IPS DF 6.9 (cell line): ENCODE results near the gene NDUFAF3.

Experiments used
- DNase-seq: peaks from one replicate; pipeline ENCODE4 v3.0.0-alpha.2; 2013; ENCODE audit warnings: low read depth, low spot score
- H3K27ac ChIP-seq: one replicate; pipeline ENCODE4 v1.5.1; 2013; ENCODE audit warnings: low read length, control low read depth
- H3K27me3 ChIP-seq: 2 replicates; pipeline ENCODE4 v1.6.1; 2013; ENCODE audit warnings: mild to moderate bottlenecking, low read length; ENCODE audit not compliant: control insufficient read depth, insufficient read depth
- H3K36me3 ChIP-seq: 2 replicates; pipeline ENCODE4 v1.6.1; 2013; ENCODE audit warnings: low read length; ENCODE audit not compliant: control insufficient read depth, insufficient read depth
- H3K4me1 ChIP-seq: 2 replicates; pipeline ENCODE4 v1.6.1; 2013; ENCODE audit warnings: low read length; ENCODE audit not compliant: control insufficient read depth, insufficient read depth
- H3K4me3 ChIP-seq: 2 replicates; pipeline ENCODE4 v1.5.1; 2013; ENCODE audit warnings: mild to moderate bottlenecking, low read length
- H3K9me3 ChIP-seq: 2 replicates; pipeline ENCODE4 v1.6.1; 2013; ENCODE audit warnings: low read length, inconsistent platforms; ENCODE audit not compliant: control insufficient read depth, insufficient read depth
- WGBS: extraction: QIAGEN DNeasy Blood & Tissue Kit; methylation state at CpG from one replicate; pipeline ENCODE4 v1.1.7; 2013; ENCODE audit warnings: mixed read lengths, missing lambda C conversion rate; ENCODE audit not compliant: insufficient read length, insufficient coverage; 5-methylcytosine and 5-hydroxymethylcytosine counted together

NDUFAF3 gene

GRCh38 chr3:49028298-49028672 lies 6.4 kb downstream of the NDUFAF3 start:
- Histone ChIP-seq H3K36me3 (peaks cover 46% of the 10 kb centered on the region), H3K4me1 (0 out of 2 replicates have a peak, but pooled peaks cover 2% of the 10 kb centered on the region)

DNA sequence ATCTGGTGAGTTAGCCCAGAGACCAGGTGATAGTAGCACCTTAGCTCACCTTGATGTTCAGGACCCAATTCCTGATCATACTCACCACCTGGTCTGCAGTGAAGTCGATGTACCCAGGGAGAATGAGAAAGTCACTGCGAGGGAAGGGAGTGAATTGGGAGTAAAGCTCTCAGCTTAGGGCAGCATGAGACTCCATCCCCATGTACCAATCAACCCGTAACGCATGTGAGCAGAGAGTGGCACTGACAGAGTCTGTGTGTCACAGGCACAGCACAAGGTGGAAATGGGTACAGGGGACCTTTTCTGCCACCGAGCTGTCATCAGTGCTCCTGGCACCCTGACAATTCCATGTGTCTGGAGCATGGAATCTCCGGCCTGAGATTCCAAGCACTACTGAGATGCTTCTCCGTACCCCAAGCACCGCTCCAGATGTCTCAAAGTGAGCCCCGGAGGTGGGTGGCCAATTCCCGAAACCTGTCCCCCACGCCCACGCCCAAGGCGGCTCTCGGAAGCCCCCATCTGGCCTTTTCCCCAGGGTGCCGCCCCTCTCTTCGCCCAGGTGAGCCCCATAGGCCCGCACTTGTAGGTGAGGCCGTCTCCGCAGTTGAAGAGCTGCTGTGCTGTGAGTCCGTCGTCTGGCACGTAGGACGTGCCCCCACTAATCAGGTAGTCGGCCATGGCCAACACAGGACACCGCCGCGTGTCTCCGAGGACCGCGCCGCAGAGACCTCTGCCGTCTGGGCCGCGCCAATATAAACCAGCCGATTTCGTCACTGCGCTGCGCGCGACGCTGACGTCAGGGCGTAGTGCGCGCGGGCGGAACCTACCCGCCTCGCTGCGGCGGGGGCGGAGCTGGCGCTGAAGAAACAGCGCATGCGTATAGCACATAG lies 7.0 kb downstream of the NDUFAF3 start, which contains the start of gene IMPDH2:
IMPDH2 (minus strand) TSS at position 726 of the 890 bp plus-strand sequence; CDS start at position 678, 48 bp downstream.
- peak within 1 kb of the TSS; percentile 49; the same call in 1 of the 2 replicates for H3K4me3 ChIP-seq
- peaks cover 42% of the 10 kb centered on the region for H3K36me3 ChIP-seq
- 0 out of 2 replicates have a peak, but pooled peaks cover 2% of the 10 kb centered on the region for H3K4me1 ChIP-seq
- no peaks in the 10 kb centered on the region for H3K27me3 ChIP-seq
- no peaks in the 10 kb centered on the region for H3K9me3 ChIP-seq
- DNase-seq, result peak; percentile 64
- no peak within 1 kb of the TSS for H3K27ac ChIP-seq
- WGBS, result no CpG with 5 or more reads among the region's 55 CpGs

More at GRCh38 chr3:49028298-49028672, 6.4 kb downstream of the NDUFAF3 start:
- H3K9me3 ChIP-seq, result no peaks in the 10 kb centered on the region
- H3K27ac ChIP-seq, result no peak overlapping the region
- DNase-seq, result no peak
- no CpG with 5 or more reads among the region's 4 CpGs for WGBS
- H3K27me3 ChIP-seq, result no peaks in the 10 kb centered on the region
- H3K4me3 ChIP-seq, result peak overlapping the region; percentile 49; the same call in 1 of the 2 replicates

DNA sequence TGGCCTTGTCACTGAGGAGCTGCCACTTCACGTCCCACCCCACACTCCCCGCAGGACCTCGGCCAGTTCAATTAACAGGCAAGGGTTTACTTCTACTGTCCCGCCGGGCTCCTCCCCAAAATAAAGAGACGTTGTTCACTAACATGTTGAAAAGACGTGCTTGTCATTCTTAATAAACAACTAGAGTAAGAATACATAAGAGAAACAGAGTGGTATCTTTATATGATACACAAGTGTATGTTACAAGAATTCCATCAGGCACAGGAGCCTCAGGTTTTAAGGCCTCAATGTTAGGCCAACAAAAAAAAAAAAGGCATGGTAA lies 7.6 kb downstream of the NDUFAF3 start:
- no peak for DNase-seq
- Histone ChIP-seq H3K4me1 (0 out of 2 replicates have a peak, but pooled peaks cover 2% of the 10 kb centered on the region), H3K36me3 (peaks cover 37% of the 10 kb centered on the region), H3K4me3 (no peak overlapping the region; the same call in 1 of the 2 replicates), H3K27me3 (no peaks in the 10 kb centered on the region), H3K27ac (no peak overlapping the region), H3K9me3 (no peaks in the 10 kb centered on the region)
- WGBS, result no CpG with 5 or more reads among the region's 7 CpGs

- peaks cover 31% of the 10 kb centered on the region for H3K36me3 ChIP-seq
- no peak overlapping the region for H3K27ac ChIP-seq
- 0 out of 2 replicates have a peak, but pooled peaks cover 2% of the 10 kb centered on the region for H3K4me1 ChIP-seq
- no peak for DNase-seq
- H3K9me3 ChIP-seq, result no peaks in the 10 kb centered on the region
- H3K27me3 ChIP-seq, result no peaks in the 10 kb centered on the region
- no CpG with 5 or more reads among the region's 6 CpGs for WGBS
- H3K4me3 ChIP-seq, result no peak overlapping the region
Measured at GRCh38 chr3:49030321-49030720, 8.4 kb downstream of the NDUFAF3 start.

DNA sequence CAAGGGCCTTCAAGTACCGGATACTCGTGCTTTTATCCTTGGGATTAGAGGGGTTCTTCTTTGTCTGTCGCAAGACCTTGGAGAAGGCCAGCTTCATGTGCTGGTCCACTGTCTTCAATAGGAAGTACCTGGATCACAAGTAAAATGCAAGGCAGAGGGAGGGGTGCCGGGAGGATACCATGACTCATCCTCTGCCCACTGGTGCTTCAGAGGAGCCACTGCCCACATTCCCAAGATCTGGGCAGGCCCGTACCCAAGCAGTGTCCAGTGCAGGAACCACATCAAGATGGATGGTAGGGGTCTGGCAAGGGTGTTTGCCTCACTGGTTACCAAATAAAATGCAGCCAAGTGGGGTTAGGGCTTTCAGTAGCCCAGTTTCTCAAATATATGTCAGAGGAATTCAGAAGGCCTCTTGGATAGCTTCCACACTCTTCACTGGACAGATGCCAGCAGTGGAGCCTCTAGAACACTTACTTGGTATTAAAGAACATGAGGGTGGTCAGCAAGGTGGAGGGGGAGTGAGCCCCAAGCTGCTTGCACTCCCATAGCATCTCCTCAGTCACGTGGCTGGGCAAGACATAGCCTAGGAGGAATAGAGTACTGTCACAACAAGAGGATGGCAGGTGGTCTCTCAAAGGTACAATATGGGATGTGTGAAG lies 10.9 kb downstream of the NDUFAF3 start:
- H3K9me3 ChIP-seq, result no peaks in the 10 kb centered on the region
- H3K27me3 ChIP-seq, result no peaks in the 10 kb centered on the region
- peaks cover 16% of the 10 kb centered on the region for H3K36me3 ChIP-seq
- no CpG with 5 or more reads among the region's 6 CpGs for WGBS
- H3K27ac ChIP-seq, result no peak overlapping the region
- no peak for DNase-seq
- H3K4me1 ChIP-seq, result 0 out of 2 replicates have a peak, but pooled peaks cover 2% of the 10 kb centered on the region
- no peak overlapping the region for H3K4me3 ChIP-seq

DNA sequence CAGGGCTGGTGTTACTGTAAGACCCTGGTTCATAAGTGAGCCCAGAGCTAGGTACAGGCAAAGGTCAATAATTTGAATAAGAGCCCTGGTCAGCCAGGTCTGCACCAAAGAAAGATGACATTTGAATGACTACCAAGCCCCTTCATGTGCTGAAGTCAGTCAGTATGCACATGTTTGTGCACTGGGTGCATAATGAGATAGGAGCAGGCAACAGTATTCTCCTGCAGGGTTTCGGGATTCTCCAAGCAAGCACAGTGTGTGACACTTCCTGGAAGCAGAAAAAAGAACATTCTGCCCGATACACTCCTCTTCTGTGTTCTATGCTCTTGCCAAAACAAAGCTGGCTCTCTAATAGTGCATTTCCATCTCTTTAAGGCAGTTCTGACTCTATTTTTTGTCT lies 12.7 kb downstream of the NDUFAF3 start:
- Histone ChIP-seq H3K9me3 (no peaks in the 10 kb centered on the region), H3K4me1 (no peaks in the 10 kb centered on the region), H3K27me3 (no peaks in the 10 kb centered on the region), H3K4me3 (no peak overlapping the region), H3K36me3 (peaks cover 16% of the 10 kb centered on the region), H3K27ac (no peak overlapping the region)
- no CpG with 5 or more reads among the region's 2 CpGs for WGBS
- DNase-seq, result no peak

- Histone ChIP-seq H3K36me3 (peaks cover 16% of the 10 kb centered on the region), H3K4me3 (no peak overlapping the region)
- no CpG with 5 or more reads among the region's 3 CpGs for WGBS
Measured at GRCh38 chr3:49035281-49035680, 13.4 kb downstream of the NDUFAF3 start.

DNA sequence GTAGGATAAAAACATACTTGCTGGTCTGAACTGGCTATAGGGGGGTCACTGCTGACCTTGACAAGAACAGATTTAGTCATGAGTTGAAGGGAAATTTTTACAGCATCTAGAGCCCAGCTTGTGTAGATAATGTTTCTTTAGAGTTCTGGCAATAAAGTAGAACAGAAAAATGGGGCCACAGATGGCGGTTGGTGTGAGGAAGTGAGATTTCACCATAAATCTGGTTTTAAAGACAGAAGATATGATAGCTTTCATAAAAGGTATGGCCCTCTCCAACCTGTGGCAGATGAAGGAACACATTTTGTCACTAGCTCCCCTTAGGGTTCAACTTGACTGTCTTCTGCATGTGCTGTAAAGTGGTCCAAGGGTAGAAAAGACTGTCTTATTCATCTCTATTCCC lies 31.6 kb downstream of the NDUFAF3 start:
- no peaks in the 10 kb centered on the region for H3K27me3 ChIP-seq
- no peak for DNase-seq
- H3K4me1 ChIP-seq, result no peaks in the 10 kb centered on the region
- peaks cover 23% of the 10 kb centered on the region for H3K36me3 ChIP-seq
- H3K27ac ChIP-seq, result no peak overlapping the region
- no peak overlapping the region for H3K4me3 ChIP-seq
- H3K9me3 ChIP-seq, result no peaks in the 10 kb centered on the region
- no CpG with 5 or more reads among the region's 1 CpG for WGBS

More at GRCh38 chr3:49035281-49035680, 13.4 kb downstream of the NDUFAF3 start:
- H3K27me3 ChIP-seq, result no peaks in the 10 kb centered on the region
- H3K27ac ChIP-seq, result no peak overlapping the region
- no peaks in the 10 kb centered on the region for H3K9me3 ChIP-seq
- DNase-seq, result no peak
- H3K4me1 ChIP-seq, result no peaks in the 10 kb centered on the region

DNA sequence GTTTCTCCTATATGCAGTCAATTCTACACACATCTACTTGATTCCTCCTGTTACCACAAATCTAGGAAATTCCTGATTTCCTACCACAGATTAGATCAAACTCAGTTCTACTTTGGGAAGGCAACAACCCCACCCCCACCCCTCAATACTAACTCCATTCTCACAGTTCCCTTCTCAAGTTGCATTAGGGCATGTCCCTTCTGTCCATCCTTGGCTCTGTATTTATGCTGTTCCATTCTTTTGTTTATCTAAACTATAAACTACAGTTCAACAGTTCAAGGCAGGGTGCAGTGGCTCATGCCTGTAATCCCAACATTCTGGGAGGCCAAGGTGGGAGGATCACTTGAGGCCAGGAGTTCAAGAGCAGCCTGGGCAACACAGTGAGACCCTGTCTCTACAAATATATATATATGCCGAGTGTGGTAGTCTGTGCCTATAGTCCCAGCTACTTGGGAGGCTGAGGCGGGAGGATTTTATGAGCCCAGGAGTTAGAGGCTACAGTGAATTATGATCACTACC lies 32.5 kb downstream of the NDUFAF3 start:
- no CpG with 5 or more reads among the region's 2 CpGs for WGBS
- Histone ChIP-seq H3K27ac (no peak overlapping the region), H3K9me3 (no peaks in the 10 kb centered on the region), H3K4me3 (no peak overlapping the region), H3K36me3 (peaks cover 23% of the 10 kb centered on the region), H3K27me3 (no peaks in the 10 kb centered on the region), H3K4me1 (no peaks in the 10 kb centered on the region)
- no peak for DNase-seq

GRCh38 chr3:49057268-49057667 lies 35.3 kb downstream of the NDUFAF3 start:
- Histone ChIP-seq H3K9me3 (no peaks in the 10 kb centered on the region), H3K4me1 (no peaks in the 10 kb centered on the region), H3K27ac (no peak overlapping the region), H3K36me3 (peaks cover 19% of the 10 kb centered on the region), H3K27me3 (no peaks in the 10 kb centered on the region), H3K4me3 (no peak overlapping the region)
- no peak for DNase-seq
- WGBS, result no CpG with 5 or more reads among the region's 10 CpGs
